Gastroesophageal sphincter (tissue), 3 donors: ENCODE measurements around the gene ENTHD1.

ENCODE experiments used
- CTCF ChIP-seq, 4 experiments: fragments of 200-600 bp in 2 of 4; fragments of 450-650 bp in 2 of 4; sonication (generic) in 1 of 4; IDR thresholded peaks; one replicate each; pipeline ENCODE4 v1.5.1; 2017 to 2019; ENCODE audit warnings: antibody characterized with exemption in 4 of 4, mild to moderate bottlenecking in 2 of 4, moderate library complexity in 2 of 4
- POLR2AphosphoS5 ChIP-seq: sonication (generic); formaldehyde crosslinking; IDR thresholded peaks from one replicate; pipeline ENCODE4 v1.6.1; 2017; ENCODE audit warnings: antibody characterized with exemption

DNA sequence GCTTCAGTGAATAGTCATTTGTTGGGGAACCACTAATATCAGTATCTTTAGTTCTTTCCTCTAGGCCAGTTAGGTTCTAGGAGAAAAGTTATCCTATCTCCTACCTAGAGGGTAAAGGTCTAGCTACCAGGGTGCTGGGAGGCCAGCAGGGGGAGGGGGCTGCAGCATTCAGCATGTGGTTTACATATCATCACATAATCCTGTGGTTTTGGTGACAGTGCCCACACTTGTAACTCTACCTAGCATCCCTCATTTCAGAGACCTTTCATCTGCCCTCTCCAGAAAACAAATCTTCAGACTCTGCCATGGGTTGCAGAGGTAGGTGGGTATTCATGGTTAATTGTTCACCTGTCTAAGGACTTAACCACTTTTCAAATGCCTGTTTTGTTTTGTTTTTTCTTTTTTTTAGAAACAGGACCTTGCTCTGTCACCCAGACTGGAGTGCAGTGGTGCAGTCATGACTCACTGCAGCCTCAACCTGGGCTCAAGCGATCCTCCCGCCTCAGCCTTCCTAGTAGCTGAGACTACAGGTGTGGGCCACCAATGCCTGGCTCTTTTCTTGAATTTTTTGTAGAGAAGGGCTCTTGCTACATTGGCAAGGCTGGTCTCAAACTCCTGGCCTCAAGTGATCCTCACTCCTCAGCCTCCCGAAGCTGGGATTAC, 146.8 kb downstream of the ENTHD1 start:
- TF ChIP-seq CTCF (IDR thresholded peaks at IDR 0.05): no peak
- TF ChIP-seq POLR2AphosphoS5: no peak
